C4-2B (cell line): ENCODE measurements around the gene KLHL42.

ENCODE experiments used
- ZFX ChIP-seq: fragments of 450-650 bp; IDR thresholded peaks from 2 replicates; pipeline ENCODE4 v1.6.1; 2017
- TF ChIP-seq, protein P1 (sequence below): fragments of 450-650 bp; conservative IDR thresholded peaks from 2 replicates; pipeline ENCODE4 v1.5.1; 2017; ENCODE audit warnings: mild to moderate bottlenecking

DNA sequence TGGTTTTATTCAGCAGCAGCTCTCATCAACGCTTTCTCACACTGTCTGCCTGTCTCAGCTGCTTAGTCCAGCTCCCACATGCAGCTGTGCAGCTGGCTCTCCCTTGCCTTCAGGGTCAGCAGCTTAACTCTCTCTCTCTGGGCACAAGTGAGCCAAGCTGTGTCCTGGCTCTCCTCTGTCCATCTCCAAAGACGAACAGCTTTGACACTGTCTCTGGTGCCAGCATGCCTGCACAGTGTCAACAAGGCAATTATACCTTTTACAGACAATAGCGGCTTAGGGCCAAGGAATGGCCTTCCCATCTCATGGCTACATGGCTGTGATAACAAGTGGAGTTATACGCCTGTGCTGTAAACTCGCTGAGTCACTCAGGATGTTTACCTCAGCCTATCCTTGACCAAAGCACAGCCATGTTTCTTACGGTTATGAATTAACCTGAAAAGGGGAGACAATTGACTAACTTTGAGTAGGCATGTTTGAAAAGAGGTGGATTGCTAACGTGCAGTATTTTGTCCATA lies 38.4 kb downstream of the KLHL42 start:
- TF ChIP-seq, protein P1, sequence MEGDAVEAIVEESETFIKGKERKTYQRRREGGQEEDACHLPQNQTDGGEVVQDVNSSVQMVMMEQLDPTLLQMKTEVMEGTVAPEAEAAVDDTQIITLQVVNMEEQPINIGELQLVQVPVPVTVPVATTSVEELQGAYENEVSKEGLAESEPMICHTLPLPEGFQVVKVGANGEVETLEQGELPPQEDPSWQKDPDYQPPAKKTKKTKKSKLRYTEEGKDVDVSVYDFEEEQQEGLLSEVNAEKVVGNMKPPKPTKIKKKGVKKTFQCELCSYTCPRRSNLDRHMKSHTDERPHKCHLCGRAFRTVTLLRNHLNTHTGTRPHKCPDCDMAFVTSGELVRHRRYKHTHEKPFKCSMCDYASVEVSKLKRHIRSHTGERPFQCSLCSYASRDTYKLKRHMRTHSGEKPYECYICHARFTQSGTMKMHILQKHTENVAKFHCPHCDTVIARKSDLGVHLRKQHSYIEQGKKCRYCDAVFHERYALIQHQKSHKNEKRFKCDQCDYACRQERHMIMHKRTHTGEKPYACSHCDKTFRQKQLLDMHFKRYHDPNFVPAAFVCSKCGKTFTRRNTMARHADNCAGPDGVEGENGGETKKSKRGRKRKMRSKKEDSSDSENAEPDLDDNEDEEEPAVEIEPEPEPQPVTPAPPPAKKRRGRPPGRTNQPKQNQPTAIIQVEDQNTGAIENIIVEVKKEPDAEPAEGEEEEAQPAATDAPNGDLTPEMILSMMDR = no peak
- TF ChIP-seq ZFX = no peak
